ENCODE data around the gene ARHGAP11B.
"Not testable (repeated sequence)": the region's sequence is repeated elsewhere in the genome, so short reads cannot be mapped to it uniquely, and the experiment has no call there.

DNA sequence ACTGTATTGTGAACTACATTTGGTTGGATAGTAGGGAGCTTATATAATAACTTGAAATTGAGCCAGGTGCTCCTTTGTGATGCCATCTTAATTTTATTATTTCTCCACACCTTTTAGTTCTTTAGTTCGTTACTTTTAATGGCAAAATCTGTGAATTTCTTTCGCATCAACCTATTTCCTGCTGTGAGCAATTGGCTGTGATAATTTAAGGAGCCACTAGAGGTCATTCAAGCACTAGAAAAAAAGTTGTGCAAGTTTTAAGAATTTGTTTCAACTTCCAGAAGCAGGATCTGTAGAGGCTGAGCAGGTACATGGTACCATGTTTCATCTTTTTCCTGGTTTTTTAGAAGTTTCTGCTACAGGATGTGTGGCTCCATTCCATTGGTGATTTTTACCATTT lies 27.0 kb upstream of the ARHGAP11B start:
- not testable (repeated sequence) for TF ChIP-seq EP300 (IDR thresholded peaks at IDR 0.05; ENCODE audit: low read depth)
- TF ChIP-seq, protein P1, sequence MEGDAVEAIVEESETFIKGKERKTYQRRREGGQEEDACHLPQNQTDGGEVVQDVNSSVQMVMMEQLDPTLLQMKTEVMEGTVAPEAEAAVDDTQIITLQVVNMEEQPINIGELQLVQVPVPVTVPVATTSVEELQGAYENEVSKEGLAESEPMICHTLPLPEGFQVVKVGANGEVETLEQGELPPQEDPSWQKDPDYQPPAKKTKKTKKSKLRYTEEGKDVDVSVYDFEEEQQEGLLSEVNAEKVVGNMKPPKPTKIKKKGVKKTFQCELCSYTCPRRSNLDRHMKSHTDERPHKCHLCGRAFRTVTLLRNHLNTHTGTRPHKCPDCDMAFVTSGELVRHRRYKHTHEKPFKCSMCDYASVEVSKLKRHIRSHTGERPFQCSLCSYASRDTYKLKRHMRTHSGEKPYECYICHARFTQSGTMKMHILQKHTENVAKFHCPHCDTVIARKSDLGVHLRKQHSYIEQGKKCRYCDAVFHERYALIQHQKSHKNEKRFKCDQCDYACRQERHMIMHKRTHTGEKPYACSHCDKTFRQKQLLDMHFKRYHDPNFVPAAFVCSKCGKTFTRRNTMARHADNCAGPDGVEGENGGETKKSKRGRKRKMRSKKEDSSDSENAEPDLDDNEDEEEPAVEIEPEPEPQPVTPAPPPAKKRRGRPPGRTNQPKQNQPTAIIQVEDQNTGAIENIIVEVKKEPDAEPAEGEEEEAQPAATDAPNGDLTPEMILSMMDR (IDR thresholded peaks at IDR 0.05) = peak in 2 of 5 experiments; percentile 7 to 15
